Measurements from ENCODE around the gene CACNG1. TPM values are rescaled to one million over a fixed set of nuclear protein-coding genes. Genes with fewer than 3 reads are reported as not detected.

CACNG1 gene
- total RNA-seq, 1 experiment from 2014 or later: not detected

DNA sequence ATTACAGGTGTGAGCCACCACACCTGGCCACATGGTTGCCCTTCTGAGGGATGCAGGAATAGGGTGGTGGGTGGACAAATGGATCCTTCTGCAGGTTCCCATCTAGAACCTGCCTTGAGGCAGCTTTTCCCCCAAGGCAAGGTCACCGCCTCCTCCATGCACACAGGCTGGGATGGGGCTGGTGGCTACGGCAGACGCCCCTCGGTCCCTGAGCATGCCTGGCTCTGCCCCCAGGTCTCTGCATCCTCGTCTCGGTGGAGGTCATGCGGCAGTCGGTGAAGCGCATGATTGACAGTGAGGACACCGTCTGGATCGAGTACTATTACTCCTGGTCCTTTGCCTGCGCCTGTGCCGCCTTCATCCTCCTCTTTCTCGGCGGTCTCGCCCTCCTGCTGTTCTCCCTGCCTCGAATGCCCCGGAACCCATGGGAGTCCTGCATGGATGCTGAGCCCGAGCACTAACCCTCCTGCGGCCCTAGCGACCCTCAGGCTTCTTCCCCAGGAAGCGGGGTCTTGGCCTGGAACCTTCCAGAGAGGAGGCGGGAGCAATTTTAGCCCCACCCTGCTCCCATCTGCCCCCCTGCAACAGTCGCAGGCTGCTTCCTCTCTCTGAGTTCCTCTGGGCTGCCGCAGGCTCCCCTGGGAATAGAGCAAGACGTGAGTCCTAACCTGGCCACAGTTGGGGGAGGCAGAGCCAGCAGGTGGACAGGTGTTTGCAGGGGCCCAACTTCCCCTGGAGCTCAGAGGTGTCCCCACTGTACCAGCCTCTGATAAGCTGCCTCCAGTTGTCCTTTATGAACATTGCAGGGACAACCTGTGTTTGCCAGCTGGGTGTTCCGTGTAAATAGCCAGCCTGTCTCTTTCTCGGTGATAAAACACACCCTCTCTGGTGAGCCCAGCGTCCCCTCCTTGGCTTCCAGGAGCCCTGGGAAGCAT, 11.7 kb downstream of the CACNG1 start:
- Histone ChIP-seq H4K20me1 (ENCODE audit: insufficient read depth, low read depth, low read length) (no peaks in the 10 kb centered on the region), H3K9me2 (replicated peaks; ENCODE audit: insufficient read depth, low read length) (no peaks in the 10 kb centered on the region), H3K27me3 (ENCODE audit: low read length) (no peaks in the 10 kb centered on the region), H3K9ac (ENCODE audit: low read length) (no peak overlapping the region), H3K9me3 (ENCODE audit: low read length) (no peaks in the 10 kb centered on the region), H3K36me3 (ENCODE audit: insufficient read depth, low read length) (no peaks in the 10 kb centered on the region), H3K4me1 (ENCODE audit: low read length) (peaks cover 12% of the 10 kb centered on the region), H3K4me2 (ENCODE audit: low read depth, low read length, poor library complexity, severe bottlenecking) (peak overlapping the region; percentile 37), H3K27ac (ENCODE audit: low read length) (no peak overlapping the region), H3K79me2 (ENCODE audit: low read length) (no peaks in the 10 kb centered on the region), H3K4me3 (ENCODE audit: low read length) (no peak overlapping the region), H2AFZ (ENCODE audit: low read length) (no peak overlapping the region)
- DNase-seq: peak; percentile 65

DNA sequence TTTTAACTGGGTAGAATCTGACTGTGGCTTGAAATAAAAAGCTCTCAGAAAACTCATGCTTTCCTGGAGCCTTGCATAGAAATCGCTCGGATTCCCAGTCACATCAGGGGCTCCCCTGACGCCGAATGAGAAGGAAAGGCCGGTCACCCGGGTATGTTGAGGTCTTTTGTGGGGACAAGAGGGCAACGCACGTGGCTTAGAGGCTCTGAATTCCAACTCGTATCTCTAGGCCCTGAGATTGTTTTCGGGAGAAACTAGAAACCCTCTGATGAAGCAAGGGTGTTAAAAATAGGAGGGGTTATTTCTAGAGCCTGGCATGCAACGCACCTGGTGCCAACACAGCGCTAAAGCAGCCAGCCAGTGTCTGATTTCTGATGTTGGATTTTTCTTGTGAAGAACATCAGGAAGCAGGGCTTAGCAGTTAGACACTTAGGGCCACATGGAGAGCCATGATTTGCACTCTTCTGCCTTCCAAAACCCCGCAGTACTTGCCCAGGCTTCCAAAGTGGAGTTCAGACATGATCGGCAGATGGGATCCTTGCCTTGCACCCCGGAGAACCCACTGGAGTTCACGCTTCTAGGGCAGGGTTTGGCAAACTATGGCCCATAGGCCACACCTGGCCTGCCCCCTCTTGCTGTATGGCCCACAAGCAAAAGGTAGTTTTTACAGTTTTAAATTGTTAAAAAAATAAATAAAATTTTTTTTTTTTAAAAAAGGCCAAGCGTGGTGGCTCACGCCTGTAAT, 12.6 kb downstream of the CACNG1 start:
- Histone ChIP-seq H3K9me2 (replicated peaks; ENCODE audit: insufficient read depth, low read length) (no peaks in the 10 kb centered on the region), H3K27ac (ENCODE audit: low read length) (no peak overlapping the region)
- no peak for DNase-seq

DNA sequence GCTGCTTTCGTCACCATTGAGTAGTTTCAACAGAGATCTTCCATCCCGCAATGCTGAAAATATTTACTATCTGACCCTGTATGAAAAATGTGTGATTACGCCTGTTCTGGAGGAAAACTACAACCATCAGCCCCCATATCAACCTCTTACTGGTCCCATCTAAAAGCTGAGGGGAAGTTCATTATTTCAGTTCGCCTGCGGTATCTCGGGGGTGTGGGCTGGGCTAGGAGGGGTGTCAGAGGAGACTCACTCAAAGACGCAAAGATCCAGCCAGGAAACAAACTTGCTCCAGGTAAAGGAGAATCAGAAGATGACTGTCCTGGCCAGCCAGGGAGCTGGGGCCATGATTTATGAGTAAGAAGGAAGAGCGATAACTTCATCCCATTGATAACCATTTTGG, 13.7 kb downstream of the CACNG1 start:
- Histone ChIP-seq H3K9ac (ENCODE audit: low read length) (no peak overlapping the region), H3K9me3 (ENCODE audit: low read length) (no peaks in the 10 kb centered on the region), H4K20me1 (ENCODE audit: insufficient read depth, low read depth, low read length) (no peaks in the 10 kb centered on the region), H3K79me2 (ENCODE audit: low read length) (no peaks in the 10 kb centered on the region), H3K4me3 (ENCODE audit: low read length) (no peak overlapping the region), H3K27me3 (ENCODE audit: low read length) (no peaks in the 10 kb centered on the region), H3K4me2 (ENCODE audit: low read depth, low read length, poor library complexity, severe bottlenecking) (no peak overlapping the region), H3K36me3 (ENCODE audit: insufficient read depth, low read length) (no peaks in the 10 kb centered on the region), H2AFZ (ENCODE audit: low read length) (no peak overlapping the region), H3K4me1 (ENCODE audit: low read length) (peaks cover 12% of the 10 kb centered on the region), H3K27ac (ENCODE audit: low read length) (no peak overlapping the region), H3K9me2 (replicated peaks; ENCODE audit: insufficient read depth, low read length) (no peaks in the 10 kb centered on the region)
- DNase-seq: no peak

More for the DNA sequence above, 12.6 kb downstream of the CACNG1 start:
- H3K9me3 ChIP-seq (ENCODE audit: low read length): no peaks in the 10 kb centered on the region
- no peak overlapping the region for H3K4me3 ChIP-seq (ENCODE audit: low read length)
- H2AFZ ChIP-seq (ENCODE audit: low read length): no peak overlapping the region
- H4K20me1 ChIP-seq (ENCODE audit: insufficient read depth, low read depth, low read length): no peaks in the 10 kb centered on the region
- no peaks in the 10 kb centered on the region for H3K27me3 ChIP-seq (ENCODE audit: low read length)
- no peak overlapping the region for H3K9ac ChIP-seq (ENCODE audit: low read length)
- H3K4me1 ChIP-seq (ENCODE audit: low read length): peaks cover 12% of the 10 kb centered on the region
- H3K4me2 ChIP-seq (ENCODE audit: low read depth, low read length, poor library complexity, severe bottlenecking): peak overlapping the region; percentile 37
- no peaks in the 10 kb centered on the region for H3K79me2 ChIP-seq (ENCODE audit: low read length)
- no peaks in the 10 kb centered on the region for H3K36me3 ChIP-seq (ENCODE audit: insufficient read depth, low read length)

DNA sequence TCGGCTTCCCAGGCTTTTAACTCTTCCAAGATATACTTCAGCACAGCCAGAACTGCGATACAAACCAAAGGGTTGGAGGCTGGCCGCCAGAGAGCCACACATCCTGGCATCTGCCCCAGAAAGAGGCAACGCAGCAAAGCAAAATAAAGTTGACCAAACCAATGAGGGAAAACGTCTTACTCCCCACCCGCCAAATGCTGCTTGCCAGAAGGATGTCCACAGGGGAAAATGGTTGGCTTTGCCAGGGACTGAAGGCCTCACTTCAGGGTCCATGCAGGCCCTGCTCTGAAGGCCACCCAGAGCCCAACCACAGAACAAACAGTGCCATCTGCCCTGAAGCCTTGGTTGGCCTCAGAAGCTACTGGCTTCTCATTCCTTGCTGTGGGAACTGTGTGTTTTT, 15.0 kb downstream of the CACNG1 start:
- Histone ChIP-seq H3K27me3 (ENCODE audit: low read length) (no peaks in the 10 kb centered on the region), H3K79me2 (ENCODE audit: low read length) (no peaks in the 10 kb centered on the region), H3K4me1 (ENCODE audit: low read length) (peaks cover 12% of the 10 kb centered on the region), H3K4me3 (ENCODE audit: low read length) (no peak overlapping the region), H3K36me3 (ENCODE audit: insufficient read depth, low read length) (no peaks in the 10 kb centered on the region), H3K27ac (ENCODE audit: low read length) (no peak overlapping the region), H3K9me2 (replicated peaks; ENCODE audit: insufficient read depth, low read length) (no peaks in the 10 kb centered on the region), H4K20me1 (ENCODE audit: insufficient read depth, low read depth, low read length) (no peaks in the 10 kb centered on the region), H3K9me3 (ENCODE audit: low read length) (no peaks in the 10 kb centered on the region), H2AFZ (ENCODE audit: low read length) (no peak overlapping the region), H3K4me2 (ENCODE audit: low read depth, low read length, poor library complexity, severe bottlenecking) (no peak overlapping the region), H3K9ac (ENCODE audit: low read length) (no peak overlapping the region)
- no peak for DNase-seq

DNA sequence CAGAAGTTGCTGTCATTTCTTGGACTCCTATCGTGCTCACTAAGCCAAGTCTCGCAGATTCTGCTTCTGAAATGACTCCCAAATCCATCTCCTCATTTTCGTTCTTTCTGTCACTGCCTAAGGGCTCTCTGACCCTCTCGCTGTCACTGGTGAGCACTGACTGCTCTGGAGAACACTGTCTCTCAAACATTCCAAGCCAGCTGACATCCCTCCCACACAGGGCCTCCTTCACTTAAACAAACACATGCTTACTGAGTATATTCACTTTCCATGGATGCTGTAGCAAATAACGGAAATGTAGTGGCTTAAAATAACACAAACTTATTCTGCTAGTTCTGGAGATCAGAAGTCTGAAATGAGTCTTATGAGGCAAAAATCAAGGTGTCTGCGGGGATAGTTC, 18.8 kb downstream of the CACNG1 start:
- Histone ChIP-seq H3K4me1 (ENCODE audit: low read length) (no peaks in the 10 kb centered on the region), H3K79me2 (ENCODE audit: low read length) (no peaks in the 10 kb centered on the region), H3K36me3 (ENCODE audit: insufficient read depth, low read length) (no peaks in the 10 kb centered on the region), H3K4me2 (ENCODE audit: low read depth, low read length, poor library complexity, severe bottlenecking) (no peak overlapping the region), H3K27ac (ENCODE audit: low read length) (no peak overlapping the region), H2AFZ (ENCODE audit: low read length) (no peak overlapping the region), H4K20me1 (ENCODE audit: insufficient read depth, low read depth, low read length) (no peaks in the 10 kb centered on the region), H3K9ac (ENCODE audit: low read length) (no peak overlapping the region), H3K9me3 (ENCODE audit: low read length) (no peaks in the 10 kb centered on the region), H3K4me3 (ENCODE audit: low read length) (no peak overlapping the region), H3K27me3 (ENCODE audit: low read length) (no peaks in the 10 kb centered on the region), H3K9me2 (replicated peaks; ENCODE audit: insufficient read depth, low read length) (no peaks in the 10 kb centered on the region)
- no peak for DNase-seq

DNA sequence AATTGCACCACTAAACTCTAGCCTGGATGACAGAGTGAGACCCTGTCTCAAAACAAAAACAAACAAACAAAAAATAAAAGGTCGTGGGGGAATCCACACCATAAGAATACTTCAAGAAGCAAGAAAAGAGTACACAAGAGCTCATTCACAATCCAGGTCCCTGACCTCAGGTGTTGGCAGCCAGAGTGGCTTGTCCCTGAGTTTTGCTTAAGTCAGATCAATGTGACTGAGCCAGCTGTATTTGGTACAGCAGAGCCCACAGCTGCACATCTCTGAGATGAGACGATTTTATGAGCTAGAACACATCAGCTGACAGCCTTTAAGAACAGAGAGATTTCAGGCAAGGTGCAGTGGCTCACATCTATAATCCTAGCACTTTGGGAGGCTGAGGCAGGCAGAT, 22.4 kb downstream of the CACNG1 start:
- H3K4me1 ChIP-seq (ENCODE audit: low read length): no peaks in the 10 kb centered on the region
- no peaks in the 10 kb centered on the region for H3K9me2 ChIP-seq (replicated peaks; ENCODE audit: insufficient read depth, low read length)
- H2AFZ ChIP-seq (ENCODE audit: low read length): no peak overlapping the region
- H3K79me2 ChIP-seq (ENCODE audit: low read length): no peaks in the 10 kb centered on the region
- no peaks in the 10 kb centered on the region for H3K27me3 ChIP-seq (ENCODE audit: low read length)
- no peaks in the 10 kb centered on the region for H3K9me3 ChIP-seq (ENCODE audit: low read length)
- no peak overlapping the region for H3K4me2 ChIP-seq (ENCODE audit: low read depth, low read length, poor library complexity, severe bottlenecking)
- no peak overlapping the region for H3K4me3 ChIP-seq (ENCODE audit: low read length)
- no peaks in the 10 kb centered on the region for H3K36me3 ChIP-seq (ENCODE audit: insufficient read depth, low read length)
- H3K9ac ChIP-seq (ENCODE audit: low read length): no peak overlapping the region
- H4K20me1 ChIP-seq (ENCODE audit: insufficient read depth, low read depth, low read length): no peaks in the 10 kb centered on the region
- no peak overlapping the region for H3K27ac ChIP-seq (ENCODE audit: low read length)
- DNase-seq: no peak

DNA sequence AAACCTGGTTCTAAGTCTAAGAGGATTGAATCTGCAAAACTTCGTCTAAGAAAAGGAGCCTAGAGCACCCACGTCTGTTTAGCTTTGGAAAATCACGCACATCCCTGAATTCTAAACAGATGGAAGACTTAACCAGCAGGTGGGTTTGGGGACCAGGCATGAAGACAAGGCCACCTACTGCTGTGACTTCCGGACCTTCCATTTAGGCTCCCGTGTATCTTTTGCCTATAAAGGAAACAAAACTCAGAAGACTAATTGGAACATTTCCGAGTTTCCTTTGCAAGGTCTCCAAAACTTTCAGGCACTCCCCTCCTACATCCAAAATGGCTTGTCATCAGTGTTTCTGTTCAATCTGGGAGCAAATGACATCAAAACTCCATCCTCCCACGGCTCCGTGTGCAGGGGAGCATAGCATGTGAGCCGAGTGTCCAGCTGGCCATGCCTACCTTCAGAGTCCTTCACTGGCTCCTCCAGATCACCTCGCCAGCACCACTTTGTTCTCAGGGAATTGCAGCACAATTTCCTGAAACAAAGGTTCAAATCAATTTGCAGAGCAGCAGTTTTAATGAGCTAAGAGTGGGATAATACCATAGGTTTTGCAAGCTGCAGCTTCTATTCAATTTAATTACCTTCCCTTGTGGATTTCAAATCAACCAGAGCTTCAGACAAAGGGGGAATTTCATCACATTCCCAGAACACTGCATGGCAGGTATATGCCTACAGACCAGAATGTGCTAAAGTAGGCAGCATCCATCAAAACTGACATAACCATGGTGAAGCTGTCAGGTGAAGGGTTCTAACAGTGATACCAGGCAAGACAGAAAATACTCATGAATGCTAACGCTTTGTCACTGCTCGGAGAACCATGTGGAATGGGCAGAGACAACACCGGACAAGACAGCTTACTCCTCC, 23.5 kb downstream of the CACNG1 start:
- no peaks in the 10 kb centered on the region for H3K36me3 ChIP-seq (ENCODE audit: insufficient read depth, low read length)
- H3K27ac ChIP-seq (ENCODE audit: low read length): no peak overlapping the region
- no peaks in the 10 kb centered on the region for H3K79me2 ChIP-seq (ENCODE audit: low read length)
- no peak overlapping the region for H3K4me3 ChIP-seq (ENCODE audit: low read length)
- no peak overlapping the region for H3K4me2 ChIP-seq (ENCODE audit: low read depth, low read length, poor library complexity, severe bottlenecking)
- H3K9me3 ChIP-seq (ENCODE audit: low read length): no peaks in the 10 kb centered on the region
- H3K9me2 ChIP-seq (replicated peaks; ENCODE audit: insufficient read depth, low read length): no peaks in the 10 kb centered on the region
- DNase-seq: no peak
- H3K4me1 ChIP-seq (ENCODE audit: low read length): no peaks in the 10 kb centered on the region
- H4K20me1 ChIP-seq (ENCODE audit: insufficient read depth, low read depth, low read length): no peaks in the 10 kb centered on the region
- no peaks in the 10 kb centered on the region for H3K27me3 ChIP-seq (ENCODE audit: low read length)
- H3K9ac ChIP-seq (ENCODE audit: low read length): no peak overlapping the region
- H2AFZ ChIP-seq (ENCODE audit: low read length): no peak overlapping the region

Measured in Karpas-422 (cell line).